WERI-Rb-1 (cell line): ENCODE measurements around the gene SMOC1.

Source experiments
- DNase-seq: peaks from one replicate; pipeline ENCODE4 v3.0.0-alpha.2; 2020
- H3K27ac ChIP-seq: fragments of 250-450 bp; sonication (Bioruptor Pico); 2 replicates; pipeline ENCODE4 v1.5.1; 2020; ENCODE audit warnings: mild to moderate bottlenecking, moderate library complexity
- H3K27me3 ChIP-seq: fragments of 250-450 bp; sonication (Bioruptor Pico); 2 replicates; pipeline ENCODE4 v1.5.1; 2021; ENCODE audit warnings: mild to moderate bottlenecking, low read depth, moderate library complexity; ENCODE audit not compliant: insufficient read depth, severe bottlenecking
- H3K36me3 ChIP-seq: fragments of 250-450 bp; sonication (Bioruptor Pico); 2 replicates; pipeline ENCODE4 v1.5.1; 2020; ENCODE audit warnings: mild to moderate bottlenecking, moderate library complexity
- H3K4me3 ChIP-seq: 2 replicates; pipeline ENCODE4 v1.5.1; 2011; ENCODE audit warnings: low read depth, mild to moderate bottlenecking, control low read depth, low read length
- H3K9me3 ChIP-seq: fragments of 250-450 bp; sonication (Bioruptor Pico); 2 replicates; pipeline ENCODE4 v1.5.1; 2021; ENCODE audit warnings: mild to moderate bottlenecking, moderate library complexity; ENCODE audit not compliant: severe bottlenecking
- CTCF ChIP-seq: IDR thresholded peaks from 2 replicates; pipeline ENCODE4 v1.5.1; 2011; ENCODE audit warnings: low read depth, mild to moderate bottlenecking, control low read depth, inconsistent platforms, low read length

Gene SMOC1

GRCh38 chr14:70019695-70020094, 140.5 kb downstream of the SMOC1 start:
- H3K36me3 ChIP-seq: no peaks in the 10 kb centered on the region
- no peak overlapping the region for H3K27ac ChIP-seq
- no peaks in the 10 kb centered on the region for H3K9me3 ChIP-seq
- H3K4me3 ChIP-seq: no peak overlapping the region
- no peaks in the 10 kb centered on the region for H3K27me3 ChIP-seq
- DNase-seq: no peak
- TF ChIP-seq CTCF: no peak

- no peak overlapping the region for H3K27ac ChIP-seq
- H3K4me3 ChIP-seq: no peak overlapping the region
- H3K36me3 ChIP-seq: no peaks in the 10 kb centered on the region
- no peak for DNase-seq
- no peaks in the 10 kb centered on the region for H3K27me3 ChIP-seq
- TF ChIP-seq CTCF: no peak
- H3K9me3 ChIP-seq: no peaks in the 10 kb centered on the region
Observed at GRCh38 chr14:70020352-70021170, 141.3 kb downstream of the SMOC1 start.

- Histone ChIP-seq H3K27me3 (no peaks in the 10 kb centered on the region), H3K27ac (no peak overlapping the region), H3K9me3 (no peaks in the 10 kb centered on the region), H3K36me3 (no peaks in the 10 kb centered on the region), H3K4me3 (no peak overlapping the region)
- no peak for TF ChIP-seq CTCF
- DNase-seq: no peak
Observed at GRCh38 chr14:70021548-70022220, 142.5 kb downstream of the SMOC1 start.

- H3K4me3 ChIP-seq: no peak overlapping the region
Observed at GRCh38 chr14:70022771-70023445, 143.7 kb downstream of the SMOC1 start.

GRCh38 chr14:70023871-70024270, 144.7 kb downstream of the SMOC1 start:
- no peak overlapping the region for H3K27ac ChIP-seq
- H3K36me3 ChIP-seq: no peaks in the 10 kb centered on the region
- H3K27me3 ChIP-seq: no peaks in the 10 kb centered on the region
- no peak for TF ChIP-seq CTCF
- H3K4me3 ChIP-seq: no peak overlapping the region
- no peaks in the 10 kb centered on the region for H3K9me3 ChIP-seq
- no peak for DNase-seq

More at GRCh38 chr14:70022771-70023445, 143.7 kb downstream of the SMOC1 start:
- DNase-seq: no peak
- TF ChIP-seq CTCF: no peak
- Histone ChIP-seq H3K27ac (no peak overlapping the region), H3K27me3 (no peaks in the 10 kb centered on the region), H3K36me3 (no peaks in the 10 kb centered on the region), H3K9me3 (no peaks in the 10 kb centered on the region)
